ENCODE measurements around the gene ZNF44.

Gene ZNF44

GRCh38 chr19:12272386-12272785, 22.3 kb downstream of the ZNF44 start:
- DNase-seq = no peak
- no peak overlapping the region for H3K4me3 ChIP-seq (ENCODE audit: low read depth, low read length)
- no peaks in the 10 kb centered on the region for H3K27me3 ChIP-seq (replicated peaks)
- TF ChIP-seq CTCF (IDR thresholded peaks at IDR 0.05; ENCODE audit: low read depth, low read length, missing control alignments) = no peak
- no peak overlapping the region for H3K27ac ChIP-seq
- in situ Hi-C loops (cut with HindIII; ENCODE audit: low pct_ligation_motif_present, low sequenced_read_pairs) = no loop called here
- H3K36me3 ChIP-seq (replicated peaks) = peaks cover 14% of the 10 kb centered on the region

DNA sequence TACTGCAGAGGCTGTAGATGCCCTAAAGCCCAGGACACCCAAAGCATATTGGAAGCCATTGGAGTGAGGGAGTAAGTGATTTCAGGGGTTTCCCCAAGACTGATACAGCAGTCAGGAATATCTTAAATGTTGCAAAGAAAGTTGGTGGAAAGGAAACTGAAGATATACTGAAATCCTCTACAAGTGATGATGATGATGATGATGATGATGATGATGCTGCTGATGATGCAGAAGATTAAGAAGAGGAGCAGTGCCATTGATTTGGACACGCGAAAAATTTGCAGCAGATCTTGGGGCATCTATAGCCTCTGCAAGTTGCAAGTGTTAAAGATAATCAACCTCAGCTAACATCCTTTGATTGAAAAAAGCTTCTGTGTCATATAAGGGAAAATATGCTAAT, 23.8 kb downstream of the ZNF44 start:
- H3K4me3 ChIP-seq (ENCODE audit: low read depth, low read length) = no peak overlapping the region
- no peak for DNase-seq
- TF ChIP-seq CTCF (IDR thresholded peaks at IDR 0.05; ENCODE audit: low read depth, low read length, missing control alignments) = no peak
- H3K27me3 ChIP-seq (replicated peaks) = no peaks in the 10 kb centered on the region
- in situ Hi-C loops (cut with HindIII; ENCODE audit: low pct_ligation_motif_present, low sequenced_read_pairs) = no loop called here
- no peak overlapping the region for H3K27ac ChIP-seq
- peaks cover 14% of the 10 kb centered on the region for H3K36me3 ChIP-seq (replicated peaks)

DNA sequence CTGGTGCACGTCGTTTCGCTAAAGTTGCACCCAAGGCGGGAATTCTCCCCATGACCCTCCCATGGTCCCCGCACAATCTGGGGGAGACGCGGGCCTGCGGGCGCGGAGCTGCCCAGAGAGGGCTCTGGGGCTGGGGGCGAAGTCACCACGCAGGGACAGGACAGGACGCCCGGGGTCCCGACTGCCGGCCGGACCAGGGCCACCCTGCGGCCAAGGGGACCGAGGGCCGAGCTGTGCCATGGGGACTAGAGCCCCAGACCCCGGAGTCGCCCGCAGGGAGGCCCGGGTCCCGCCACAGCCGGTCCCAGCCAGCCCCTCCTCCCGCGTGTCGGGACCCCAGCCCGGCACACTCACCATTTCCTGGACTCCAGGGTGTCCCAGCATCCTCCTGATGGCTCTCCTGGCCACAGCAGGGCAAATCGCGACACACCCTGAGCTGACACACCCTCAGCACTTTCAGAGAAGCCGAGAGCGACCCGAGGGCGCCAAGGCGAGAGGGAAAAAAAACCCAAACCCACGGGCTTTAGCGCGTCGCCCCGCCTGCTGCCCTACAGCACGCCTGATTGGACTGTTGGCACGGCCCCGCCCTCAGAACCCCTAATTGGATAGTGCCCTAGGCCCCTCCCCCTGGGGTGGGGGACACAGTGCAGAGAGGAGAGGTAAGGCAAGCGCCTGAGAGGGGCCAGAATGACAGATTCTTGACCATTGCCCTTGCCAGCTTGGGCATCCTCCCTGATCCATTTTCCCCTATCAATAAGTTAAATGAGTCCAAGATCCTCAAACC, 28.6 kb downstream of the ZNF44 start:
- H3K27ac ChIP-seq = no peak overlapping the region
- no peak for DNase-seq
- H3K27me3 ChIP-seq (replicated peaks) = no peaks in the 10 kb centered on the region
- in situ Hi-C loops (cut with HindIII; ENCODE audit: low pct_ligation_motif_present, low sequenced_read_pairs) = no loop called here
- H3K4me3 ChIP-seq (ENCODE audit: low read depth, low read length) = no peak overlapping the region
- H3K36me3 ChIP-seq (replicated peaks) = no peaks in the 10 kb centered on the region
- no peak for TF ChIP-seq CTCF (IDR thresholded peaks at IDR 0.05; ENCODE audit: low read depth, low read length, missing control alignments)

GRCh38 chr19:12261554-12261953, 33.1 kb downstream of the ZNF44 start:
- no peaks in the 10 kb centered on the region for H3K27me3 ChIP-seq (replicated peaks)
- H3K36me3 ChIP-seq (replicated peaks) = no peaks in the 10 kb centered on the region
- no peak overlapping the region for H3K4me3 ChIP-seq (ENCODE audit: low read depth, low read length)
- TF ChIP-seq CTCF (IDR thresholded peaks at IDR 0.05; ENCODE audit: low read depth, low read length, missing control alignments) = no peak
- in situ Hi-C loops (cut with HindIII; ENCODE audit: low pct_ligation_motif_present, low sequenced_read_pairs) = no loop called here
- H3K27ac ChIP-seq = no peak overlapping the region
- no peak for DNase-seq

DNA sequence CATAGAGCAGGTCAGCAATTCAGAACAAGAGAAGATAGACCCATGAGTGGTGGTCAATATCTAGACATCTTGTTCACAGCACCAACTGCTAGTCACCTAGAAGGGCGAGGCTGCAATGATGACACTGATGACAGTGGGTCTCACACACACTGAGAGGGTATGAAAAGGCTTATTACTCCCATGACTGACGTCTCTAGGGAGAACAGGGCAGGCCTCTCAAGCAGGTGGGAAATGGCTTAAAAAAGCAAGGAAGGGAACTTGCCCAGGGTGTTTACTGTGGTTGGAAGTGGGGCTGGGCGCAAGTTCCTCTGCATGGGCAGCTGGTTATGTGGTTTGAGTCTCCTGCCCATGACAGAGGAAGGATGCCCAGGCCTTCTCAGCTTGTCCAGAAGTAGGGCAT, 33.8 kb downstream of the ZNF44 start:
- H3K4me3 ChIP-seq (ENCODE audit: low read depth, low read length) = no peak overlapping the region
- H3K27ac ChIP-seq = no peak overlapping the region
- no peaks in the 10 kb centered on the region for H3K27me3 ChIP-seq (replicated peaks)
- H3K36me3 ChIP-seq (replicated peaks) = no peaks in the 10 kb centered on the region
- no peak for DNase-seq
- in situ Hi-C loops (cut with HindIII; ENCODE audit: low pct_ligation_motif_present, low sequenced_read_pairs) = no loop called here
- TF ChIP-seq CTCF (IDR thresholded peaks at IDR 0.05; ENCODE audit: low read depth, low read length, missing control alignments) = no peak

GRCh38 chr19:12260236-12260635, 34.4 kb downstream of the ZNF44 start:
- DNase-seq = no peak
- Histone ChIP-seq H3K27me3 (replicated peaks) (no peaks in the 10 kb centered on the region), H3K36me3 (replicated peaks) (no peaks in the 10 kb centered on the region), H3K4me3 (ENCODE audit: low read depth, low read length) (no peak overlapping the region), H3K27ac (no peak overlapping the region)
- in situ Hi-C loops (cut with HindIII; ENCODE audit: low pct_ligation_motif_present, low sequenced_read_pairs) = no loop called here
- TF ChIP-seq CTCF (IDR thresholded peaks at IDR 0.05; ENCODE audit: low read depth, low read length, missing control alignments) = no peak

Data from brain microvascular endothelial cell (primary cell).